WI38 (cell line): Measurements from ENCODE around the gene TCOF1.
A peak's percentile ranks its signal among the peaks of the same experiment; 100 is the strongest.

ENCODE experiments used
- H3K4me3 ChIP-seq: 2 replicates; pipeline ENCODE4 v1.5.1; 2011; ENCODE audit warnings: low read depth, mild to moderate bottlenecking, control low read depth, low read length
- CTCF ChIP-seq: IDR thresholded peaks from 2 replicates; pipeline ENCODE4 v1.5.1; 2012; ENCODE audit warnings: low read depth, mild to moderate bottlenecking, control low read depth, low read length

TCOF1 gene

GRCh38 chr5:150397782-150398721 lies 40.6 kb downstream of the TCOF1 start:
- no peak for TF ChIP-seq CTCF
- no peak overlapping the region for H3K4me3 ChIP-seq

GRCh38 chr5:150398722-150399523 lies 41.4 kb downstream of the TCOF1 start:
- H3K4me3 ChIP-seq = no peak overlapping the region
- 0 out of 2 replicates have a peak, but pooled peaks have one; percentile 7 for TF ChIP-seq CTCF

- no peak for TF ChIP-seq CTCF
- H3K4me3 ChIP-seq = no peak overlapping the region
Measured at GRCh38 chr5:150399524-150400211, 42.2 kb downstream of the TCOF1 start.

GRCh38 chr5:150400316-150401075 lies 43.0 kb downstream of the TCOF1 start:
- TF ChIP-seq CTCF = no peak
- H3K4me3 ChIP-seq = no peak overlapping the region

- no peak overlapping the region for H3K4me3 ChIP-seq
- no peak for TF ChIP-seq CTCF
Measured at GRCh38 chr5:150401076-150401375, 43.5 kb downstream of the TCOF1 start.

- TF ChIP-seq CTCF = no peak
Measured at GRCh38 chr5:150401376-150402228, 44.1 kb downstream of the TCOF1 start.

More at GRCh38 chr5:150401376-150402228, 44.1 kb downstream of the TCOF1 start:
- H3K4me3 ChIP-seq = no peak overlapping the region
